ENCODE measurements around the gene DCANP1. TPM values are rescaled to one million over a fixed set of nuclear protein-coding genes. Genes with fewer than 3 reads are reported as not detected.
A peak's percentile ranks its signal among the peaks of the same experiment; 100 is the strongest.

DCANP1 gene
- total and polyA plus RNA-seq, 10 of the 15 experiments (the other 5 are each of a cell fraction or from before 2014, with no cell fraction given), result 0.01 TPM; not detected in 9

DNA sequence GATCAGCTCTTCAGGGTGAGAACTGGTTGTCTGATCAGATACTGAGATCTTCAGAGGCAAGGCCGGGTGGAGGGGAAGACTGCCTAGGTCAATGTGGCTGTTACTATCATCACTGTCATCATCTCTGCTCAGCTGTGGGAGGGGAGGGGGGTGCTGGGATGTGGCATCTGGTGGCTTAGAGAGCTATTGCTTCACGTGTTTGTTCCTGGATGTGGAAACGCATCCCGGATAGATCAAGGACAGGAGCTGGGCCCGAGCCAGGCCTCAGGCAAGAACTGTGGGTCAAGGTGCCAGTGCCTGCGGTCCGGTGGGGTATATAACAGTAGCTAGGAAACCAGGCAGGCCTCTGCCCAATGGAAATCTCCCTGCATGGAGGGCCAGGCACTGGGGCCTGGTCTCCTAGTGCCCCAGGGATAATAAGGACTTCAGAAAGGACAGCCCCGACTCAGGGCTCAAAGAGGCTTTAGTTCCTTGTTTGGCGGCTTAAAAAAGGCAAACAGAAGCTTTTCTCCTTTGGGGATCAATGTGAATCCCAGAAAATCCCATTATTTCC, 35.3 kb upstream of the DCANP1 start:
- CTCF ChIA-PET, result interaction anchor here (1.2 kb wide), 1 partner anchor 17 kb away, joined by 3 read pairs; no protein-coding TSS in a partner anchor
- 47% methylated on average over 9 of the region's 9 CpGs for WGBS (ENCODE audit: insufficient coverage, insufficient replicate concordance, low lambda C conversion rate, missing lambda C conversion rate)
- intact Hi-C loops (cut with micrococcal nuclease; ENCODE audit: unreplicated experiment), result no loop called here
- TF ChIP-seq CHD2 (IDR thresholded peaks at IDR 0.05; ENCODE audit: borderline replicate concordance, low read depth, low read length), result no peak
- RAD21 ChIA-PET (ENCODE audit: unreplicated experiment), result no interaction called here
- no peak overlapping the region for H3K9ac ChIP-seq (ENCODE audit: control insufficient read depth, insufficient read depth, low read length)
- H3K79me2 ChIP-seq (ENCODE audit: control insufficient read depth, insufficient read depth, low read length), result no peaks in the 10 kb centered on the region
- no peaks in the 10 kb centered on the region for H3K4me1 ChIP-seq (ENCODE audit: control insufficient read depth, insufficient read depth, low read length)
- H3K9me3 ChIP-seq (replicated peaks; ENCODE audit: control insufficient read depth, insufficient read depth, low read length), result no peaks in the 10 kb centered on the region
- H3K27me3 ChIP-seq (replicated peaks in 1 of 2; ENCODE audit: control insufficient read depth in 2 of 2, insufficient read depth in 2 of 2, low read length in 1 of 2), result peaks cover 0 to 1% of the 10 kb centered on the region in 2 experiments; a peak in 3 of 4 replicates
- DNase-seq (ENCODE audit: low read depth, low spot score), result no peak
- ATAC-seq, result no peak
- BruUV-seq (replicated peaks), result no TSS peak
- in situ Hi-C loops (cut with MboI), result no loop called here
- H3K36me3 ChIP-seq (ENCODE audit: control insufficient read depth in 2 of 2, insufficient read depth in 2 of 2, low read length in 1 of 2), result no peaks in the 10 kb centered on the region
- H2AFZ ChIP-seq (ENCODE audit: control insufficient read depth, low read depth, low read length), result no peak overlapping the region
- no peak overlapping the region for H3K4me2 ChIP-seq (ENCODE audit: control insufficient read depth, insufficient read depth)
- FAIRE-seq, result no peak
- no peak overlapping the region for H3K27ac ChIP-seq (ENCODE audit: control insufficient read depth, insufficient read depth)
- no peaks in the 10 kb centered on the region for H4K20me1 ChIP-seq (ENCODE audit: control insufficient read depth, insufficient read depth)
- POLR2A ChIA-PET, result no interaction called here
- SMC1A ChIA-PET (ENCODE audit: uncharacterized antibody, unreplicated experiment), result interaction anchor here (1.0 kb wide), 1 partner anchor 17 kb away, joined by 3 read pairs; no protein-coding TSS in a partner anchor
- no peak overlapping the region for H3K4me3 ChIP-seq

DNA sequence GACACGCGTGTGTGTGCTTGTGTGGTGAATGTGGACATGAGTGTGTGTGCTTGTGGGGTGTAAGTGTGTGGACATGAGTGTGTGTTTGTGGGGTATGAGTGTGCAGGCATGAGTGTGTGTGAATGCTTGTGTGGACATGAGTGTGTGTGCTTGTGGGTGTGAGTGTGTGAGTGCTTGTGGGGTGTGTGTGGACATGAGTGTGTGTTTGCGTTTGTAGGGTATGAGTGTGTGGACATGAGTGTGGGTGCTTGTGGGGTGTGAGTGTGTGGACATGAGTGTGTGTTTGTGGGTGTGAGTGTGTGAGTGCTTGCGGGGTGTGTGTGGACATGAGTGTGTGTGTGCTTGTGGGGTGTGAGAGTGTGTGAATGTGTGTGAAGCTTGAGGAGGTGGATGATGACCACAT, 34.8 kb upstream of the DCANP1 start:
- intact Hi-C loops (cut with micrococcal nuclease; ENCODE audit: unreplicated experiment), result no loop called here
- WGBS (ENCODE audit: insufficient coverage, insufficient replicate concordance, low lambda C conversion rate, missing lambda C conversion rate), result 23% methylated on average over 4 of the region's 4 CpGs
- Histone ChIP-seq H3K27me3 (replicated peaks in 1 of 2; ENCODE audit: control insufficient read depth in 2 of 2, insufficient read depth in 2 of 2, low read length in 1 of 2) (peaks cover 0 to 1% of the 10 kb centered on the region in 2 experiments; a peak in 3 of 4 replicates), H3K27ac (ENCODE audit: control insufficient read depth, insufficient read depth) (no peak overlapping the region), H3K9me3 (replicated peaks; ENCODE audit: control insufficient read depth, insufficient read depth, low read length) (no peaks in the 10 kb centered on the region), H3K4me3 (no peak overlapping the region), H3K79me2 (ENCODE audit: control insufficient read depth, insufficient read depth, low read length) (no peaks in the 10 kb centered on the region), H3K9ac (ENCODE audit: control insufficient read depth, insufficient read depth, low read length) (no peak overlapping the region), H3K4me2 (ENCODE audit: control insufficient read depth, insufficient read depth) (no peak overlapping the region), H3K4me1 (ENCODE audit: control insufficient read depth, insufficient read depth, low read length) (no peaks in the 10 kb centered on the region), H4K20me1 (ENCODE audit: control insufficient read depth, insufficient read depth) (no peaks in the 10 kb centered on the region), H3K36me3 (ENCODE audit: control insufficient read depth in 2 of 2, insufficient read depth in 2 of 2, low read length in 1 of 2) (no peaks in the 10 kb centered on the region), H2AFZ (ENCODE audit: control insufficient read depth, low read depth, low read length) (no peak overlapping the region)
- DNase-seq (ENCODE audit: low read depth, low spot score) (no peak), ATAC-seq (no peak), FAIRE-seq (no peak)
- ChIA-PET CTCF (no interaction called here), SMC1A (ENCODE audit: uncharacterized antibody, unreplicated experiment) (interaction anchor here (1.0 kb wide), 1 partner anchor 17 kb away, joined by 3 read pairs; no protein-coding TSS in a partner anchor), POLR2A (no interaction called here), RAD21 (ENCODE audit: unreplicated experiment) (no interaction called here)
- no TSS peak for BruUV-seq (replicated peaks)
- TF ChIP-seq, protein P1, sequence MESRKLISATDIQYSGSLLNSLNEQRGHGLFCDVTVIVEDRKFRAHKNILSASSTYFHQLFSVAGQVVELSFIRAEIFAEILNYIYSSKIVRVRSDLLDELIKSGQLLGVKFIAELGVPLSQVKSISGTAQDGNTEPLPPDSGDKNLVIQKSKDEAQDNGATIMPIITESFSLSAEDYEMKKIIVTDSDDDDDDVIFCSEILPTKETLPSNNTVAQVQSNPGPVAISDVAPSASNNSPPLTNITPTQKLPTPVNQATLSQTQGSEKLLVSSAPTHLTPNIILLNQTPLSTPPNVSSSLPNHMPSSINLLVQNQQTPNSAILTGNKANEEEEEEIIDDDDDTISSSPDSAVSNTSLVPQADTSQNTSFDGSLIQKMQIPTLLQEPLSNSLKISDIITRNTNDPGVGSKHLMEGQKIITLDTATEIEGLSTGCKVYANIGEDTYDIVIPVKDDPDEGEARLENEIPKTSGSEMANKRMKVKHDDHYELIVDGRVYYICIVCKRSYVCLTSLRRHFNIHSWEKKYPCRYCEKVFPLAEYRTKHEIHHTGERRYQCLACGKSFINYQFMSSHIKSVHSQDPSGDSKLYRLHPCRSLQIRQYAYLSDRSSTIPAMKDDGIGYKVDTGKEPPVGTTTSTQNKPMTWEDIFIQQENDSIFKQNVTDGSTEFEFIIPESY (IDR thresholded peaks at IDR 0.05), result no peak
- TF ChIP-seq PAX8 (IDR thresholded peaks at IDR 0.05), result no peak
- TF ChIP-seq SMARCA5 (IDR thresholded peaks at IDR 0.05), result no peak
- TF ChIP-seq, protein P2, sequence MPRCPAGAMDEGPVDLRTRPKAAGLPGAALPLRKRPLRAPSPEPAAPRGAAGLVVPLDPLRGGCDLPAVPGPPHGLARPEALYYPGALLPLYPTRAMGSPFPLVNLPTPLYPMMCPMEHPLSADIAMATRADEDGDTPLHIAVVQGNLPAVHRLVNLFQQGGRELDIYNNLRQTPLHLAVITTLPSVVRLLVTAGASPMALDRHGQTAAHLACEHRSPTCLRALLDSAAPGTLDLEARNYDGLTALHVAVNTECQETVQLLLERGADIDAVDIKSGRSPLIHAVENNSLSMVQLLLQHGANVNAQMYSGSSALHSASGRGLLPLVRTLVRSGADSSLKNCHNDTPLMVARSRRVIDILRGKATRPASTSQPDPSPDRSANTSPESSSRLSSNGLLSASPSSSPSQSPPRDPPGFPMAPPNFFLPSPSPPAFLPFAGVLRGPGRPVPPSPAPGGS (IDR thresholded peaks at IDR 0.05; ENCODE audit: borderline replicate concordance, insufficient read depth, low read depth, low read length, poor library complexity, severe bottlenecking), result peak; percentile 11
- TF ChIP-seq GABPA (IDR thresholded peaks at IDR 0.05; ENCODE audit: low read depth), result no peak
- in situ Hi-C loops (cut with MboI), result no loop called here

Data from GM12878 (cell line).